GM18507 (cell line): ENCODE data around the gene RDX.
A peak's percentile ranks its signal among the peaks of the same experiment; 100 is the strongest.

ENCODE experiments used
- DNase-seq: peaks from one replicate; pipeline ENCODE4 v3.0.0; 2011; ENCODE audit warnings: low read depth; ENCODE audit not compliant: insufficient read length; ENCODE audit errors: extremely low spot score
- FAIRE-seq: peaks from 2 replicates; lab custom pipeline; 2011; peaks lifted over from hg19 to GRCh38; lab: Jason Lieb, UNC

Gene RDX

DNA sequence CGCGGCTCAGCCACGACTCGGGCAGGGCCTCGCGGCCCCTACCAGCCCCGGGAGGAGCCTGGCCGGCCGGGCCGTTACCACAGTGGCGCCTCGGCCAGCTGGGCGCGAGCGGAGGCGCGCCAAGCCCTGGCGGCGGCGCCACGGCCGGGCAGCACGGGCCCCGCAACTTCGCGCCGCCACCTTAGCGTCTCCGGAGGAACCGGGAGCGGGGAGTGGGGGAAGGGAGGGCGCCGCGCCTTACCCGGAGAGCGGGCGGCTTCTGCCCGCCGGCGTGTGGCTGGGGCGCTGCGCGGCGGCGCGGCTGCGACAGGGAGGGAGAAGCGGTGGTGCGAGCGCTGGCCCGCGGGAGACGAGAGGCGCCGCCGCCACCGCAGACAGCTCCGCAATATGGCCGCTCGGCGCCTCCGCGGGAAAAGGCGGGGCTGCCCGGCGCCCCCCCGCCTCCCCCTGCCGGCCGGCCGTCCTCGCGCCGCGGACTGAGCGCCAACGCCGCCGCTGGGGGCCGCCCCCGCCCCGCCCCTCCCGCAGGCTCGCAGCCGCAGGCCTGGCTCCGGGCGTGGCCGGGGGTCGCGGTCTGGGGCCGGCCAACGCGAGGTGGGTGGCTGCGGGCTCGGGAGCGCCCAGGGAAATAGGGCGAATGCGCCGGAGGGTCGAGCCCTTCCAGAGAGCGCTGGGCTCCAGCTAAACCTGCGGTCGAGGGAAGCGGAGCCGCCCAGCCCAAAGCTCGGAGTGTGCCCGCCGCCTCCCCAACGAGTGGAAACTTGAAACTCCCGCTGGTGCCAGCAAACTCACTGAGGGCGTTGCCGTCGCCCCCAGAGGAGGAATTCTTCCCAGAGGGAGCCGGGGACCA, at the start of gene RDX:
Gene RDX, minus strand, starts transcription at position 389 of the 850 bp plus-strand sequence. CDS start 16,922 bp downstream, outside the sequence.
- peak; percentile 26 for FAIRE-seq
- DNase-seq, result peak; percentile 79

GRCh38 chr11:110345743-110346142, 49.3 kb upstream of the RDX start:
- no peak for DNase-seq
- peak; percentile 90 for FAIRE-seq

DNA sequence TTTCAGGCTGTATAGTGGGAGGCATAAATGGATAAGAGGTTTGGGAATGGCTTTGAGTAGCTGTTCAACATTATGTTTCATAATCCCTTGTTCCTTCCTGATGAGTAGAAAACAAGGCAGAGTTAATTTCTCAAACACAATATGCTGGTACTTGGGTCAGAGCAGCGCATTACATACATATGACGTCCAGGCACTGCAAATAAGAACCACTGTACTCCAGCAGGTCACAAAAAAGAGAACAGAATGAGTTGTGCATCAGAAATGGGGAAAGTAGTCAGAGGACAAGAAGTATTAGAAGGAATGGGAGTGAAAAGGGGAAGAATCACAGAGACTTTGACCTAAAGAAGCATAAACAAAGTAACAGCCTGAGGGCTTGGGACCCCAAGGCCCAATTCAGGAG, 44.0 kb upstream of the RDX start:
- DNase-seq (no peak), FAIRE-seq (no peak)

DNA sequence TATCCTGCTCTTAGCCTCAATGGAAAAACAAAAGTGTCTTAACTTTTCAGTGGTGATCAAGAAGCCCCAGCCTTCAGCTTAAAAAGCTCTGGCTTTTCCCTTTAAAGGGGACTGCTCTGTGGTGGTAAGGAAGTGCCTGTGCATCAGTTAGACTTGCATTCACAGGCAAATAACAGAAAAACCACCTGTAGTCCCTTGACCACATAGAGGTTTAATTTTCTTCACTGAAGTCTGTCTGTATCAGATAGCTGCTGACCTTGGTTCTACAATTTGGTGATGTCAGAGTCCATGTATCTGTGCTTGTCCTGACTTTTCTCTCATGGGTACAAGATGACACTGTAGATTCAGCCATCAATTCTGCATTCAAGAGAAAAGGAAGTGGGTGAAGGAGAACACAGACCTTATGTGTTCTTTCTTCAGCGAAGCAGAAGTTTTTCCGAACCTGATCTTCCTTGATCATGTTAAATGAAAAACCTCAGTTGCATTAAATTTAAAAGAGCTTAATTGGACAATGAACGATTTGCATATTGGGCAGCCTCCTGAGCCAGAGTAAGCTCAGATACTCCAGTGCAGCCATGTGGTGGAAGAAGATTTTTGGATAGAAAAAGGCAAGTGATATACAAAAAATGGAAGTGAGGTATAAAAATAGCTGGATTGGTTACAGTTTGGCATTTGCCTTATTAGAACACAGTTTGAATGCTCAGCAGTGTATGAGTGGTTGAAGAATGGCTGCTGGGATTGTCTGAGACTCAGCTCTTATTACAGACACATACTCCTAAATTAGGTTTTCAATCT, 43.2 kb upstream of the RDX start:
- DNase-seq, result no peak
- no peak for FAIRE-seq

DNA sequence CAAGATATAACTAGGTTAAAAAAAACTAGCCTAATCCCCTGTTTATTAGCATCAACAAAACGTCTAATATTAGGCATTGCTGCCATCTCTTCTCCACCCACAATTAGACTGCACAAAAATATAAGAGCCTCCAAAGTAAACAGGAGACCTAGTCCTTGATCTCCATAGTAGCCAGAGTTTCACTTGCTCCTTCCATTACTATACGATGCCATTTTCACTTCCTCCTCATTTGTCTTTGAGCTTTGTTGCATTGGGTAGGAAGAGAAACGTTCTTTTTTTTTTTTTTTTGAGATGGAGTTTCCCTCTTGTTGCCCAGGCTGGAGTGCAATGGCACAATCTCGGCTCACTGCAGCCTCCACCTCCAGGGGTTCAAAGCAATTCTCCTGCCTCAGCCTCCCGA, 42.3 kb upstream of the RDX start:
- no peak for FAIRE-seq
- no peak for DNase-seq

GRCh38 chr11:110337570-110338193, 41.3 kb upstream of the RDX start:
- DNase-seq (no peak), FAIRE-seq (peak; percentile 24)

- DNase-seq, result no peak
- no peak for FAIRE-seq
These were observed 39.6 kb upstream of the RDX start for GRCh38 chr11:110336054-110336453.

DNA sequence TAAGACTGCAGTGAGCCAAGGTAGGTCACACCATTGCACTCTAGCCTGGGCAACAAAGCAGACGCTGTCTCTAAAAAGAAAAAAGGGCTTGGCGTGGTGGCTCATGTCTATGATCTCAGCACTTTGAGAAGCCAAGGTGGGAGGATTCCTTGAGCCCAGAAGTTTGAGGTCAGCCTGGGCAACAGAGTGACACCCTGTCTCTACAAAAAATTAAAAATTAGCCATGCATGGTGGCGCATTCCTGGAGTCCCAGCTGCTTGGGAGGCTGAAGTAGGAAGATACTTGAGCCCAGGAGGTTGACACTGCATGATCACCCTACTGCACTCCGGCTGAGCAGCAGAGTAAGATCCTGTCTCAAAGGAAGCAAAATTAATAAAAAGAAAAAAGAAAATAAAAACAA, 38.9 kb upstream of the RDX start:
- DNase-seq, result no peak
- no peak for FAIRE-seq

DNA sequence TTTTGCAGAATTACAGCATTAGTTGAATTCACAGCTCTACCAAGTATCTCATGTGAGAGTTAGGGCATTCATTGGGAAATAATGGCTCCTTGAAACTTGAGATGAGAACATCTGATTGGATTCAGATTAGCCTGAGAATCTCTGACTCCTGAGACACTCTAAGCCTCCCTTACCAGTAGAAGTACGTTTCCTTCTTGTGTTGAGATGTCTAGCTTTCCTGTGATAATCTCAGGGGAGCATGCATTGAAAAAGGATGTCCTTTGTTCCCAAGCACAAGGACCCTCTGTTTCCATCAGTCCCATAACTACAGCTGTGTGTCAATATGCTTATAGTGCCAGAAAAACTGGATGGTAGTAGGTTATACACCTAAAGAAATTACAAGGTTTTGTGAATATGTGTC, 35.2 kb upstream of the RDX start:
- FAIRE-seq (no peak), DNase-seq (no peak)

- no peak for FAIRE-seq
- no peak for DNase-seq
These were observed 33.0 kb upstream of the RDX start for GRCh38 chr11:110329445-110329844.

GRCh38 chr11:110327508-110327907, 31.1 kb upstream of the RDX start:
- peak; percentile 46 for FAIRE-seq
- no peak for DNase-seq

GRCh38 chr11:110323786-110324185, 27.4 kb upstream of the RDX start:
- DNase-seq (no peak), FAIRE-seq (no peak)

GRCh38 chr11:110319501-110319900, 23.1 kb upstream of the RDX start:
- no peak for FAIRE-seq
- DNase-seq, result no peak

- FAIRE-seq (no peak), DNase-seq (no peak)
These were observed 22.4 kb upstream of the RDX start for GRCh38 chr11:110318638-110319404.

DNA sequence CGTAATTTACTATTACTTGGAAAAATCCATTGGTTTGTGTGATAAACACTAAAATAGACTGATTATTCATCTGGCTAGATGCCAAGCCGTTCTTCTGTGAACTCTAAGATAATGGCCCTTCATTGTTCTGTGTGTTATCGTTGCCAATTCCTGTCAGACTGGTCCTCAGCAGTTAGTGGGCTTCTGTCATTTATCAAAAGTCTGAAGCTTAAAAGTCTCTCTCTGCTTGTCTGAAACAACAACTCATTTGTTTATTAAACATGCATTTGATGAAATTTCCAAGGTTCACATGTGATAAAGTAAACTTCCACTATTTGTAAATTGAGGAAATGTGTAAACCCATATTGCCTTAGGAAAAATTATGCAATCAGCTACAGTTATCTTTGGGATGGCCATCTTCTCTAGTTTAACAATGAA, 21.1 kb upstream of the RDX start:
- no peak for FAIRE-seq
- DNase-seq, result no peak

GRCh38 chr11:110314366-110315095, 18.1 kb upstream of the RDX start:
- DNase-seq (no peak), FAIRE-seq (no peak)

- FAIRE-seq (no peak), DNase-seq (no peak)
These were observed 16.3 kb upstream of the RDX start for GRCh38 chr11:110312670-110313069.

DNA sequence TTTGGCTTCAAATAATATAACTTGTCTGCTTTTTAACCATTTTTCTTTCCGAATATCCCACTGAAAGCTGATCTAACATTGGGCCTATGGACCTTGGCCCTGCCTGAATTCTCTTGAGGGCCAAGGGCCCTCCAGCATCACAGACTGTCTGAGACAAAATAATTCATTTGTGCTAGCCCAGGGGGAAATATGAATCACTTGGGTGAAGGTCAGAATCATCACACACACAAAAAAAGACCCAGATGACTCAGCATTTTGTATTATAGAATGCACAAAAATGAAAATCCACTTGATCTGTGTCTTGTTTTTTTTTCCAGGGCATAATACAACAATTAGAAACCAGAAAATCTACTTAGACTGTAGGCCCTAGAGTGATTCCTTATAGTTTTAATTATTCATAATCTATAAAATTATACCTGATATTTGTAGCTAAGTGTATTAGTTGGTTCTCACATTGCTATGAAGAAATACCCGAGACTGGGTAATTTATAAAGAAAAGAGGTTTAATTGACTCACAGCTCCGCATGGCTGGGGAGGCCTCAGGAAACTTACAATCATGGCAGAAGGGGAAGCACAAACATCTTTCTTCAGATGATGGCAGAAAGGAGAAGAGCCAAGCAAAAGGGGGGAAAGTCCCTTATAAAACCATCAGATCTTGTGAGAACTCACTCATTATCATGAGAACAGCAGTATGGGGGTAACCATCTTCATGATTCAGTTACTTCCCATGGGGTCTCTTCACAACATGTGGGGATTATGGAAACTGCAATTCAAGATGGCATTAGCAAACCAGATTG, 15.6 kb upstream of the RDX start:
- no peak for FAIRE-seq
- no peak for DNase-seq
